ENCODE results near the gene C5orf34.
"Not testable (repeated sequence)": the region's sequence is repeated elsewhere in the genome, so short reads cannot be mapped to it uniquely, and the experiment has no call there.

DNA sequence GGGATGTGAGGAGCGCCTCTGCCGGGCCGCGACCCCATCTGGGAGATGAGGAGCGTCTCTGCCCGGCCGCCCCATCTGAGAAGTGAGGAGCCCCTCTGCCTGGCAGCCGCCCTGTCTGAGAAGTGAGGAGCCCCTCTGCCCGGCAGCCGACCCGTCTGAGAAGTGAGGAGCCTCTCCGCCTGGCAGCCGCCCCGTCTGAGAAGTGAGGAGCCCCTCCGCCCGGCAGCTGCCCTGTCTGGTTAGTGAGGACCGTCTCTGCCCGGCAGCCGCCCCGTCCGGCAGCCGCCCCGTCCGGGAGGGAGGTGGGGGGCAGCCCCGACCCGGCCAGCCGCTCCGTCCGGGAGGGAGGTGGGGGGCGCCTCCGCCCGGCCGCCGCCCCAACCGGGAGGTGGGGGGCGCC is 3.9 kb downstream of the C5orf34 start:
- TF ChIP-seq, protein P1, sequence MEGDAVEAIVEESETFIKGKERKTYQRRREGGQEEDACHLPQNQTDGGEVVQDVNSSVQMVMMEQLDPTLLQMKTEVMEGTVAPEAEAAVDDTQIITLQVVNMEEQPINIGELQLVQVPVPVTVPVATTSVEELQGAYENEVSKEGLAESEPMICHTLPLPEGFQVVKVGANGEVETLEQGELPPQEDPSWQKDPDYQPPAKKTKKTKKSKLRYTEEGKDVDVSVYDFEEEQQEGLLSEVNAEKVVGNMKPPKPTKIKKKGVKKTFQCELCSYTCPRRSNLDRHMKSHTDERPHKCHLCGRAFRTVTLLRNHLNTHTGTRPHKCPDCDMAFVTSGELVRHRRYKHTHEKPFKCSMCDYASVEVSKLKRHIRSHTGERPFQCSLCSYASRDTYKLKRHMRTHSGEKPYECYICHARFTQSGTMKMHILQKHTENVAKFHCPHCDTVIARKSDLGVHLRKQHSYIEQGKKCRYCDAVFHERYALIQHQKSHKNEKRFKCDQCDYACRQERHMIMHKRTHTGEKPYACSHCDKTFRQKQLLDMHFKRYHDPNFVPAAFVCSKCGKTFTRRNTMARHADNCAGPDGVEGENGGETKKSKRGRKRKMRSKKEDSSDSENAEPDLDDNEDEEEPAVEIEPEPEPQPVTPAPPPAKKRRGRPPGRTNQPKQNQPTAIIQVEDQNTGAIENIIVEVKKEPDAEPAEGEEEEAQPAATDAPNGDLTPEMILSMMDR (IDR thresholded peaks at IDR 0.05; ENCODE audit: poor library complexity, severe bottlenecking) = not testable (repeated sequence)
- TF ChIP-seq RAD21 (conservative IDR thresholded peaks at IDR 0.05); EZH2 (IDR thresholded peaks at IDR 0.05; ENCODE audit: borderline replicate concordance, insufficient read depth, low read length, poor library complexity, severe bottlenecking); SMC3 (conservative IDR thresholded peaks at IDR 0.05; ENCODE audit: poor library complexity); POLR2AphosphoS5 (IDR thresholded peaks at IDR 0.05); TAF1 (IDR thresholded peaks at IDR 0.05; ENCODE audit: low read depth): not testable (repeated sequence)

All from neural cell (in vitro differentiated cells).